HEK293 (cell line): Measurements from ENCODE around the gene P3H4.
"Not testable (repeated sequence)": the region's sequence is repeated elsewhere in the genome, so short reads cannot be mapped to it uniquely, and the experiment has no call there.

Source experiments
- CTCF ChIP-seq: fragments of 450-650 bp; formaldehyde crosslinking; IDR thresholded peaks from 2 replicates; pipeline ENCODE4 v1.5.1; 2016; ENCODE audit warnings: missing biosample characterization, missing genetic modification characterization
- RBAK ChIP-seq: fragments of 450-650 bp; formaldehyde crosslinking; IDR thresholded peaks from 2 replicates; pipeline ENCODE4 v1.5.1; 2016; ENCODE audit warnings: missing biosample characterization, missing genetic modification characterization
- REPIN1 ChIP-seq: fragments of 450-650 bp; formaldehyde crosslinking; IDR thresholded peaks from 2 replicates; pipeline ENCODE4 v1.5.1; 2017; ENCODE audit warnings: missing biosample characterization, missing genetic modification characterization, low read depth
- REST ChIP-seq: fragments of 450-650 bp; formaldehyde crosslinking; IDR thresholded peaks from 2 replicates; pipeline ENCODE4 v1.5.1; 2016; ENCODE audit warnings: missing biosample characterization, missing genetic modification characterization
- ZNF174 ChIP-seq: fragments of 450-650 bp; formaldehyde crosslinking; IDR thresholded peaks from 2 replicates; pipeline ENCODE4 v1.5.0; 2017; ENCODE audit warnings: missing biosample characterization, mild to moderate bottlenecking, missing genetic modification characterization
- ZNF335 ChIP-seq: fragments of 450-650 bp; formaldehyde crosslinking; conservative IDR thresholded peaks from 2 replicates; pipeline ENCODE4 v1.5.1; 2016; ENCODE audit warnings: missing biosample characterization, missing genetic modification characterization
- ZNF433 ChIP-seq: fragments of 450-650 bp; formaldehyde crosslinking; IDR thresholded peaks from 2 replicates; pipeline ENCODE4 v1.5.1; 2016; ENCODE audit warnings: missing biosample characterization, missing genetic modification characterization, low read depth
- ZNF518A ChIP-seq: fragments of 450-650 bp; formaldehyde crosslinking; conservative IDR thresholded peaks from 2 replicates; pipeline ENCODE4 v1.5.1; 2016; ENCODE audit warnings: low read depth, missing biosample characterization, missing genetic modification characterization
- ZNF530 ChIP-seq: fragments of 450-650 bp; formaldehyde crosslinking; IDR thresholded peaks from 2 replicates; pipeline ENCODE4 v1.5.1; 2016; ENCODE audit warnings: low read depth, missing biosample characterization, missing genetic modification characterization
- ZNF558 ChIP-seq: fragments of 450-650 bp; formaldehyde crosslinking; IDR thresholded peaks from 2 replicates; pipeline ENCODE4 v1.5.1; 2016; ENCODE audit warnings: missing biosample characterization, missing genetic modification characterization
- ZNF791 ChIP-seq: fragments of 450-650 bp; formaldehyde crosslinking; IDR thresholded peaks from 2 replicates; pipeline ENCODE4 v1.5.1; 2016; ENCODE audit warnings: missing biosample characterization, missing genetic modification characterization

DNA sequence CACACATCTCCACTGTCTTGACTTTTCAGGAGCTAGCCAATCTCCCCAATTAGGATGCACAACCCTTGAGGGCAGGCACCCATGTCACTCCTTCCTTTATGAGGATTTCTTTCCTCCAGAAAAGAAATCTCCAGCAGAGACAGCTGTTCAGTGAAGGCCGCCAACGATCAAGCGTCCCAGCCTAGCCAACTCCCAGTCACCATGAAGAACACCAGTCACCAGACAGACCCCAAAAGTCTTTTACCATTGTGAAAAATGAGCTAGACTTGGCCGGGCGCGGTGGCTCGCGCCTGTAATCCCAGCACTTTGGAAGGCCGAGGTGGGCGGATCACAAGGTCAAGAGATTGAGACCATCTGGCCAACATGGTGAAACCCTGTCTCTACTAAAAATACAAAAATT, 18.2 kb upstream of the P3H4 start:
- not testable (repeated sequence) for TF ChIP-seq CTCF, REPIN1, ZNF174, ZNF530, ZNF433, ZNF335, ZNF791, ZNF518A, RBAK, REST, ZNF558 (tag by site-specific recombination)
